G401 (cell line): ENCODE results near the gene MSL3B.

Experiments
- DNase-seq: peaks from one replicate; pipeline ENCODE4 v3.0.0-alpha.2; 2015; ENCODE audit warnings: low spot score
- in situ Hi-C: cut with HindIII; loops from 2 replicates; pipeline ENCODE4 v1.10.0; 2016; ENCODE audit warnings: low sequenced_read_pairs, mixed read lengths

Gene MSL3B

DNA sequence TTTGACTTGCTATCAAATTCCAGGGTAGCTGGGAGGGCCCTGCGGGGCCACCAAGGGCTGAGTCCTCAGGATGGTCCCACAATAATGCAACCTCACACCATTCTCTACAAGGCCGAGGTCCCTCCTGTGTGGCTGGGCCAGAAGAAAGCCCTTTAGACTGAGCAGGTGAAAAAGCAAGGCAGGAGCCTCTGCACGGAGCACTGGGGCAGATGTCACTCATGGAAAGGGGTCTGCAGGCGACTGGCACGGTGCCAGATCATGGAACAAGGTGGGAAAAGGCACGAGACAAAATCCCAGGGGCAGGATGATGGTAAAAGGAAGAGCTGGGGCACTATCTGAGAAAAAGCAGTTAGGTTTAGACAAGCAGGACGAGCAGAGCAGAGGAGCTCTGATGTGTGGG lies 29.9 kb downstream of the MSL3B start:
- no peak for DNase-seq
- in situ Hi-C loops = no loop called here

DNA sequence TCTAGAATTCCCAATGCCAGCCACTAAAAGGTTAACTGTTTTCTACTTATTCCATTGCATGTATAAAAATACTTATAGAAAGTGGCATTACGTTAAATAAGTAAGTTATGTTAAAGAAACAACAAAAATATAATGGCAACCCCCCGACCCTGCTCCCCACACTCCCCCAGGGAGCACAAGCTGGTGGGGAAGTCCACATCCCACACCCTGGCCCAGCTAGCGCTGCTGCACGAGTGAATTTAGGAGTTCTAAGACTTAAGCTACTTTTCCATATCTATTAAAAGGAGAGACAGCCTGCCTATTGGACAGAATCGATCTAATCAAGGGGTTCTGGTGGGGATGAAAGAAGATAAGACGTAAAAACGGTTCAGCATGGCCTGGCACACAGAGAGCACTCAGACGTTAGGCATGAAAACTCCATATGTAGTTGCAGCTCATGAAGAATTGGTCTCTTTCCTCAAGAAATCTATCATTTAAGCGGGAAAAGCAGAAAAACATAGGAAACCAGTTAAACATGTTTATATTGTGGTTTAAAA lies 30.4 kb downstream of the MSL3B start:
- no peak for DNase-seq
- in situ Hi-C loops = no loop called here

DNA sequence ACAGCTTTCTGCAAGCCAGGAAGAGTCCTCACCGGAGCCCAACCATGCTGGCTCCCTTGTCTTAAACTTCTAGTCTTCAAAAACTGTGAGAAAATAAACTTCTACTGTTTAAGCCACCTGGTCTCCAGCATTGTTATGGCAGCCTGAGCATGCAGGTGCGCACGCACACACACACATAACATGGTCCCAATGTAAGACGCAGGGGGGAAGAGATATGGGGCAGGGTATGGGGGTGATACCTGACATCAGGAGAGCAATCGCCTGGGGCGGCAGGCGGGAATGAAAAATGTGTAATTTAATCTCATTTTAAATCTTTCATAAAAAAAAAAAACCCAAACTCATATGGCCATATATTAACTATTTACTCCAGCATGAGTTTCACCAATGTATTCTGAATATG lies 31.8 kb downstream of the MSL3B start:
- in situ Hi-C loops = no loop called here
- no peak for DNase-seq

DNA sequence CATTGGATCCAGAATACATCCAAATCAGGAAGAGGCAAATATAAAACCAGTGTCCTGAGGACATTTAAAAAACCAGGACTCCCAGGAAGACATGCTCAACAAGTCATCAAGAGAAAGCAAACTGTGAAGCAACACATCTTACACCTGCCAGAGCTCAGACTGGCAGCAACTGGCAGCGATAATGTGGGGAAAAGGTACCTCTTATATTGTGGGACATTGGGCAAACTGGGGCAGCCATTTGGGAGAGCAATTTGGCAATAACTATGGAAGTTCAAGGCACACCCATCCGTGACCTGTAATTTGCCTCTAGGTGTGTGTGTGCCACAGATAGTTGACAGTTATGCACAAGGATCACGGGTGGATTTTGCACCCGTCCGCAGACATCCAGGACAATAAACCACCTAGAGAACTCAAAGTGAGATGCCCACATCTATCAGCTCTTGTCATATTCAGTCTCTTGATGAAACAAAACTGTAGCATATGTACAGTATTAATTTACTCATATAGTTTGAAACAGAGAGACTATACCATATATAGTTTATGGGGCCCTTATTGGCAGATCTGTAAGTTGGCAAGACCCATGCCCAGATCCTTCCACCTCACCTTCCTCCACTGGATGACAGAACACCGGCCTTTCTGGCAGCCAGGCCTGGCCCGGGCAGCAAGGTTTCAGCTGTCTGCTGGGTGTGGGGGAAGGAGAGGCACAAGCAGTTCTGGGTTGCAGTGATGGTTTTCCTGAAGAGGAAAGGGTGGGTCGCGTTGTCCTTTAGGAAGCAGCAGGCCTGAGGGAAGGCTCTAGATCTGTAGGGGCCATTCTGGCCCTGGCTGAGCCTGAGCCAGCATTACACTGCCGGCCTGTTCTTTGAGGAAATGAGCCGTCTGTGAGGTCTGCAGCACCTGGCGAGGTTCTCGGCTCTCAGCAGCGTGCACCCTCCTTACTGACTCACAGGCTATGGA lies 32.7 kb downstream of the MSL3B start:
- in situ Hi-C loops = no loop called here
- no peak for DNase-seq

DNA sequence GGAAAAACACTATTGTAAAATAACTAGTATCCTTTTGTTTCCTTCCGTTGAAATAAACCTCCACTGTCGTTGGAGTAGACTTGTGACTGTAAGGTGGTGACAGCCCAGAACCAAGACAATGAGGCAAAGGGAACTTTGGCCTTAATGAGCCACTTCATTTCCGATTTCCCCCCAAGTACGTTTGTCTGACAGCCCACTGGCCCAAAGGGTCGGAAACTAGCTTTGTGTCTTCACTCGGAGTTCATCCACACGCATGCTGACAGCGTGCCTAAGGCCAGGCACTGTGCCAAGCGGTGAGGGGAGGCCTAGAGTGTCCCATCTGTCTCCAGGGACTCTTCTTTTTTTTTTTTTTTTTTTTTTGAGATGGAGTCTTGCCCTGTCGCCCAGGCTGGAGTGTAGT lies 34.8 kb downstream of the MSL3B start:
- in situ Hi-C loops = no loop called here
- DNase-seq = no peak

DNA sequence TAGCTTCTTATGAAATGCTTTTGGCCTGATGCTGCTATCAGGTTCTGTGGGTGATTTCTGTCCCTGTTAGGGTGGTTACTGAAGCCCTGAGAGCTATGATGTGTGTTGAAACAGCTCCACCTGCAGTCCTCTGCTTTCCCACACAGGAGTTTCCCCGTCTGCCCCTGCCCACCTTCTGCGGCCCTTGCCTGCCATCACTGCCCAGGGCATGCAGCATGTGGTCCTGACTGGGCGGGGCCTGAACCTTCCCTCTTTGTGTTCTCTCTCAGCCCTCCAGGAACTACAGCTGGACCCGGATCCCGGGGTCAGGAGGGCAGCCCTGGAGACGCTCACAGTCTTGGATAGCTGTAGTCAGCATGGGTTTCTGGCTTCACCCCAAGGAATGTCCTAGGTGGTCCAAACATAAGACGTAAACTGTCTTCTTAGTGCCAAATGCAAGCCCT lies 35.3 kb downstream of the MSL3B start:
- peak; percentile 21 for DNase-seq
- in situ Hi-C loops = no loop called here

DNA sequence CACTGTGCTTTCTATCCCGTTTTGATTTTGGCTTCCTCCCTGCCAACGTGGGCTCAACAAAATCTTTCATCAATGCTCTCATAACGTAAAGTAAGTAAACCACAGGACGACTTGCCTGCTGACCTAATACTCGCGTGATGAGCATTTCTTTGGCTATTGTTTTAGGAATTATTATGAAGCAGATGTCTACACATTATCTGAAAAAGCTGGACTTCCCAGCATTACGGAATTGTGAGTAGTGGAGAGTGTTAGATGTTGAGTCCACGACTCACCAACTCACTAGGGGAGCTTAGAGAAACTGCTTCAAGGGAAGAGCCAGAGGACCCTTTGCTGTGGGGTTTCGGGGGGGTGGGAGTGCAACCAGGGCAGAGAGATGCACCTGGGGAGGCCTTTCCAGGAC lies 35.8 kb downstream of the MSL3B start:
- no peak for DNase-seq
- in situ Hi-C loops = no loop called here

DNA sequence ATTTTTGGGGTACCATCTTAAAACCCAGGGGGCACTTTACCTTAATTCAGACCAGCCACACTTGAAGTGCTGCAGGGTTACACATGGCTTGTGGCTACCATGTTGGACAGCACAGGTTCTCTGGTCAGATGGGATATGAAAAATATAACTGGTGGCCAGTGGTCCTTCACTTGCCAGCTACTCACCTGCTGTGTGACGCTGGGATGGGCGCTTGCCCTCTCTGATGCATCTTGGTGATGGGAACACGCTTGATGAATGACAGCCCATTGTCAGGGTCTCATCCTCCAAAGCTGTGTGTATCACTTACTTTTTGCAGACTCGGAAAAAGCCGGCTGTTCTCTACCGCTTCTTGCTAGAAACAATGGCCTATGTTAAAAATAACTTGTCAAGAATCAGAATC lies 36.3 kb downstream of the MSL3B start:
- no peak for DNase-seq
- in situ Hi-C loops = no loop called here

DNA sequence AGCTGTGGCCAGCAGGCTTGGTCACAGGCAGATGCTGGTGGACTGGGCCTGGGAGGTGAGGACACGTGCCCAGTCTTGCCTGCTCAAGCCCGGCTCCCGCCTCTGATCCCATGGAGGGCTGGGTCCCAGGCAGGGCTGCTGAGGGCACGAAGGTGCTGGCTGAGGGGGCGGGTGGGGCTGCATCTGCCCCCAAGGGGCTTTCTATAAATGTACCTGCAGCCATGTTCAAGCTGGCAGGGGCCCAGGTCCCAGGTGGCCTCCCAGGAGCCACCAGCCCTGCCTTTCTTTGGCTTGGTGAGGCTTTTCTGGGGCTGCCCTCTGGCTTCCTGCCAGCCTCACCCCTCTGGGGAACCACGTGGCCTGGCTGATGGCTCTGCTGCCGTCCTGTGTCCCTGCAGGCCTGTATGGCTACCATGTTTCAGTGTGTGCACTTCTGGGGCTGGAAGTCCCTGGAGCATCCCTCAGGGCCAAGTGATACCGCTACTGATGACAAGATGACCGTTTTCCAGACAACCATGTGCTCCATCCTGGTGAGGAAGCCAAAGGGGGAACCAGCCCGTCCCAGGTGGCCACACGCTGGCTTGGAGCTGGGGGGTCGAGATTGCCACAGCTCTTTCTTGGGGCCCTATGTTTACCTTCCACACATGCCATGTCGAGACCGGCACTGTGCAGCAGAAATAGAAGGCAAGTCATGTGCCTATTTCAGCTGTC lies 37.0 kb downstream of the MSL3B start:
- in situ Hi-C loops = no loop called here
- DNase-seq = no peak

DNA sequence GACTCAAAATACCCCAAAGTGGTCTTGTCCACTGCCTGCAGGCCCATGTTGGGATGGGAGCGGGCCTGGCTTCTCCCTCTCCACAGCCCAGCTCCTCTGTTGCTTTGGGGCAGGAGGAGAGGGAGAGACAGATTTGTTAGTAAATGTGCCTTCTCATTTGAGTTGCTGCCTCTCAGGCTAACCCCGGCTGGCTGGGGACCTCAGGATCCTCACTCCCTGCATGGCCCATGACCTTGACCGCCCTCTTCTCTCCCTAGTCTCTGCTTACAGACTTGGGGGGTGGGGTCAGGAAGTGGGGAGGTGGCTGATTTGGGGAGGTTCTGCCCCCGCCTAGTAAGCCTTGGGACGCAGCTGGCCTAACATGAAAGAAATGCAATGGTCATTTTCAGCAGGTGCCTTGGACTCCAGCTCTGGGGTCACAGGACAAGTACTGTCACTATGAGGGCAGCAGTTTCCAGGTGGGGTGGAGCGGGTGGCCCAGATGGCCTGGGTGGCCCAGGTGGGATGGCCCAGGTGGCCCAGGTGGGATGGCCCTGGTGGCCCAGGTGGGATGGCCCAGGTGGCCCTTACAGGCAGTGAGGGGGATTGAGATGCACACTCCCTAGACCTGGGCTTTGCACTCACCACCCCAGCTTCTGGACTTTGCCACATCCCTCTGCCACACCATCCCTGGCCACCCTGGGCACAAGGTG lies 37.9 kb downstream of the MSL3B start:
- in situ Hi-C loops = no loop called here
- no peak for DNase-seq

DNA sequence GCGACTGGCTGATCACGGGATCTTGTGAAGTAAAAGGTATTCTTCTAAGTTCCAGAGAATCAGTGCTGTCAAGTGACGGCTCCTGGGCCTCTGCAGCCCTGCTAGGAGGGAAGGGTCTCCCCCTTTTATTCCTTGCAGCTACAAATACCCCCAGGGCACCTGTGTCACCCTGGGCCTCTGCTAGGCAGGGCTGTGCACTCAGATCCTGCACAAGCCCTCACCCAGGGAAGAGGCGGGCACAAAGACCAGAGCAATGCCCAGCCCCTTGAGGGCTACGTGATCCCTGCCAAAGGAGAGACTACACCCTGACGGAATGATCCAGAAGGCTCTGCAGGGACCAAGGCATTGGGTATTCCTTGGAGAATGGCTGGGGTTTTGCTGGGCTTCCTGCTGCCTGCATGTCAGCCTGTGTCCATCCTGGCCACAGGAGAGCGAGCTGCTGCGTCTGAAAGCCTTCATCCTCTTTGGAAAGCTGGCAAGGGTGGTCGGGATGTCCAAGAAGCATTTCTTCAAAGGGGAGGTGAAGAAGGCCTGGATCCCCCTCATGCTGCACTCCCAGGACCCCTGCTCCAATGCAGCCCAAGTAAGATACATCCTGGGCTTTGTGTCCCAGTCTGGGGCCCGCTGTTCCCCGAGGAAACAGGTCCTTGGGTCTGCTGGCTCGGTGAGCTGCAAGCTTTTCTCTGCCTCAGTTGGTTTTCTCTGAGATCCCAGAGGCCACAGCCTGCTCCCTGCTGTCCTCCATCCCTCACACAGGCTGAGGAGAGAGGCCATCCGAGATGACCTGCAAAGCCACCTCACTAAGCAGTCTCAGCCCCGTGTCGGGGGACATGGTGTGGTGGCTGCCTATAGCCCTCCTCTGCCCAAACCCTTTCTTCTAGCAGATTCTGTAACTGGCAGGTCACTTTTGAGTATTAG lies 38.7 kb downstream of the MSL3B start:
- in situ Hi-C loops = no loop called here
- no peak for DNase-seq

DNA sequence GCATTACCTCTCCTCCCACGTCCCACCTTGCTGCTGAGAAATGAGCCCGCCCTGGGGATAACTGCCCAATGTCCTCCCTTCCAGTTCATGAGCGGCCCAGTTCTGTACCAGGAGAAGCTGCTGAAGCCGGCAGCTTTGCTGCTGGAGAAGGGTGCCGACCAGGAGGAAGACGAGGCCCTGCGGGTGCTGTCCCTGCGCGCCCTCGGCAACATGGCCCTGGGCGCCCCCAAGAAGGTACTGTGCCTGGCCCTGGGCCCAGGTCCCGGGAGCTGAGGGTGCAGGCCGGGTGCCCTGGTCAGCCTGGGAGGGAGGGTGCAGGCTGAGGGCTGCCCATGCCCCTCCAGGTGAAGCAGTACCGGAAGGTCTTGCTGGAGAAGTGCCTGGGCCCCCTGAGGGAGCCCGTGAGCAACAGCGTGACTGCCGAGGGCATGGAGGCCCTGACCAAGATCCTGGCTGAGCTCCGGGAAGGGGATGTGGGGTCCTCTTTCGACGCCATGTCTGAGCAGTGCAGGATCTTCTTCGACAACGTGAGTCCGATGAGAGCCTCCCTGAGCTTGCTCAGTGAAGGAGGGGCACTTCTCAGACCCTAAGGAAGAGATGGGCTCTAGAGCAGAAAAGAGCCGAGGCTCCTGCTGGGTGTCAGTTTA lies 39.5 kb downstream of the MSL3B start:
- no peak for DNase-seq
- in situ Hi-C loops = no loop called here

DNA sequence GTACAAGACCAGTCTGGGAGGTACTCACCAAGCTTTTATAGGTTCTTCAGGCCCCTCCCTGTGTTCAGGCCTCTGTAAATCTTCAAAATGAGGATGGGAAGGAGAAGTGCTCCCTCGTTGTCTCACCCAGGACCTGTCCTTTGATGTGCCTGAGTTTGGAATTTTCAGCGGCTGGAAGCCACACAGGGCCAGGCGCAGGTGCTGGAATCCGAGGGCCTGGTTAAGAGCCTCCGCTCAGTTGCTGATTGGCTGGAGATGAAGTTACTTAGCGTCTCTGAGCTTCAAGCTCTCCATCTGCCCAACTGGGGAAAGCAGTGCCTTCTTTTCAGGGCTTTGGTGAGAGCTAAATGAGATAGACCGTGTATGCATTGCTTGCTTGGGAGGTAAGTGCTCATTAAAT lies 43.8 kb downstream of the MSL3B start:
- in situ Hi-C loops = no loop called here
- DNase-seq = no peak

DNA sequence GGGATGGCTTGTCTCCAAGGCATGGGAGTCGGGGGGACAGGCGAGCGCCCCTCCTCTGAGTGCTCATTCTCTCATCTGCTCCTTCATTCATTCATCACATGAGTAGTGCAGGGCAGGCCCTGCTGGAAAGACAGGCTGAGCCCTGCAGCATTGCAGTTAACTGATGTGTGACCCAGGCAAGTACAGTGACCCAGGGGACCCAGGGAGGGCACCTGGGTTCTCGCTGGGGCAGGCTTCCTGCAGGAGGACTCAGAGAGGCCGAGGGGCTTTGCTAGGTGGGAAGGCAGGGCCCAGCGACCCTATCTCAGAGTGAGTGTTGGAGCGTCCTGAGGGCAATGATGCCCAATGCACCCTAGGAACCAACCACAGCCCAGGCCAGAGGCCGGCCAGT lies 44.5 kb downstream of the MSL3B start:
- DNase-seq = no peak
- in situ Hi-C loops = no loop called here

DNA sequence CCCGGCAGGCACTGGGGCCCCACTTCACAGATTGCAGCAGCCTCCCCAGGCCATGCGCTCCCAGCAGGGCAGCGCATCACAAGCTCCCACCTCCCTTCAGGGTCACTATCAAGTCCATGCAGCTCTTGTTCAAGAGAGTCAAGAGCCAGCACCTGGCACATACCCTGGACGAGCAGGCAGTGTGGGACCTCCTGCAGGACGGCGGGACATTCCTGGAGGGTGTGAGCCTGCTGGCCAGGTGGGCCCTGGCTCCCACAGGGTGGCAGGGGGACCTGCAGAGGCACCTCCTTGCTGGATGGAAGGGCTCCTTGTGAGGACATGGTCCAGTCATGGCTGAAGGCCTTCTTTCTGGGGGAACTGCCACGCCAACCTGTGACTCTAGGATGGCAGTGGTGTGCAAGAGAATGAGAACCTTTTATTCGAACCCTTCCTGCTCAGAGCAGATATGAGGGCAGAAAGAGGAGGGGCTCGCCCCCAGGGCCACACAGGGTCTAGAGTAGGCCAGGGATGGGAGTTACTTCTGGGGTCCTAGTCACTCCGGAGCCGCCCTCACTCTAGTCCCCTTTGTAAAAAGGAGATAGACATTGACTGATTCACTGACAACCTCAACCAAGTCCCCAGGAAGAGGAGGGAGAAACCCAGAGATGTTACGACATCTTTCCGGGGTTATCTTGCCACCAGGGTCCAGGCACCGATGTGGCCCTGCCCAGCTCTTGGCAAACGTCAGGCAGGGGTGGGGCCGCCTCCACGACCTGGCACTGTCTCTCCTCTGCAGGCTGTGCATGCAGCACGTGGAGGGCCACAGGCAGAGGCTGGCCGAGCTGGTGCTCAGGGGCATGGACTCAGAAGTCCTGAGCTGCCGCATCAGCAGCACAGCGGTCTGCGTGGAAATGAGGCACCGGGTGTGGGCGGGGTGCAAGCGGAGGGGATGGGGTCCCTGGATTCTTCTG lies 45.1 kb downstream of the MSL3B start:
- in situ Hi-C loops = no loop called here
- DNase-seq = no peak

DNA sequence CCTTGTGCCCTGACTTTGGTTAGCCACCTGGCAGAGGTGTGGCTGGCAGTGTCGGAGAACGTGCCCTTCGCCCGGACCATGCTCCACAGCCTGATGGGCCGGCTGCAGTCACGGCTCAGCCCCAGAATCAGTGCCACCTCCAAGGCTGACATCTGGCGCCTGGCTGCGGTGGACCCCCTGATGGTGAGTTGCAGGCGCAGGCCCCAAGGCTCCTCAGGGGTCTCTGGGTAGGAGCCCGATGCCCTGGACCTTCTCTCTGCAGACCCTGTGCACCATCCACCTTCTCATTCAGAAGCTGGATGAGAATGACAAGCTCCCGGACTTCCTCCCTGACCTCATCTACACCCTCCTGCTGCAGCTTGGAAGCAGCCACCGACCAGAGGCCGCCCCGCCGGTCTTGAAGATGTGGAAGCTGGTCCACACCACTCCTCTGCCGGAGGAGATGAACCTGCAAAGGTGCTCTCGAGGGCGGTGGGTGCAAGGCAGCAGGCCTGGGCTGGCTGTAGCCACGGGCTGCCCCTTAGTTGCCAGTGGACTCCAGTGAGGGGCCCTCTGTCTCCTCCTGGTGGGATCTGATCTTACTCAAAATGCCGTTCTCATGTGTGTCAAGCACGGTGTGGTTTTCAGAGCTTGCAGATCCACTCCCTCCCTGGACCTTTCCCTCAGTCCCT lies 46.0 kb downstream of the MSL3B start:
- no peak for DNase-seq
- in situ Hi-C loops = no loop called here

DNA sequence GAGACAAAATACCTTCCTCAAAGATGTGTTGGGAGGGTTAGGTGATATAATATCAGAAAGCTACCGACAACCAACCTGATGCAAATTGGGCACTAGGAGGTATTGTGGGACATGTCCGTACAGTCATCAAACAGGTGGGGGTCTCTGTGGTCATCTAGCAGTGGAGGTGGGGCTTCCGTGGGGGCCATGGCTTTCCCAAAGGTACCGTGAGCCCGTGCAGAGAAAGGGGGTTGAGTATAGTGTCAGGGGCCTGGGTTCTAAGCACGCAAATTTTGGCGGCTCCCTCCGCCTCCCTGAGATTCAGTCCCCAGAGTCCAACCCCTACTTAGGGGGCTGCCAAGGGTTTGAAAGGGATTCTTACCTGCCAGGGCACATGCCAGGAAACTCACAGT lies 46.5 kb downstream of the MSL3B start:
- no peak for DNase-seq
- in situ Hi-C loops = no loop called here
